ENCODE results near the gene JMJD7. TPM values are rescaled to one million over a fixed set of nuclear protein-coding genes. Genes with fewer than 3 reads are reported as not detected.

JMJD7 gene
- total and polyA plus RNA-seq, 10 donors = 3.2 to 20.1 (median 10.7) TPM

DNA sequence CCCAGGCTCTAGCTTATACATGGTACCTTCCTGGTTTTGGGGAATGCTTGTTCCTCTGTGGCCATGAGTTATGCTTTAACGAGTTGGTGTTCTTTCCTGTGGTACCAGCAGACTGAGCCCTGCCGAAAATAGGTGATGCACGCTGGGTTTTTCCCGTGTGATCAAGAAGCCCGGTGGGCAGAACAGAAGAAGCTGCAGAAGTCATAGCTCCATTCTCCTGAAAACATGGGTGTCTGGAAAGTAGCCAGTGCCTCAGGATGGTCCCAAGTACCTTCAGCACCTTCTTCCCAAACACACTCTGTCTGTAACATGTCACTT, 28.4 kb upstream of the JMJD7 start:
- H3K9me3 ChIP-seq = no peaks in the 10 kb centered on the region
- no peak for TF ChIP-seq POLR2A (IDR thresholded peaks at IDR 0.05)
- TF ChIP-seq POLR2AphosphoS5 (IDR thresholded peaks at IDR 0.05) = no peak
- TF ChIP-seq, protein P1, sequence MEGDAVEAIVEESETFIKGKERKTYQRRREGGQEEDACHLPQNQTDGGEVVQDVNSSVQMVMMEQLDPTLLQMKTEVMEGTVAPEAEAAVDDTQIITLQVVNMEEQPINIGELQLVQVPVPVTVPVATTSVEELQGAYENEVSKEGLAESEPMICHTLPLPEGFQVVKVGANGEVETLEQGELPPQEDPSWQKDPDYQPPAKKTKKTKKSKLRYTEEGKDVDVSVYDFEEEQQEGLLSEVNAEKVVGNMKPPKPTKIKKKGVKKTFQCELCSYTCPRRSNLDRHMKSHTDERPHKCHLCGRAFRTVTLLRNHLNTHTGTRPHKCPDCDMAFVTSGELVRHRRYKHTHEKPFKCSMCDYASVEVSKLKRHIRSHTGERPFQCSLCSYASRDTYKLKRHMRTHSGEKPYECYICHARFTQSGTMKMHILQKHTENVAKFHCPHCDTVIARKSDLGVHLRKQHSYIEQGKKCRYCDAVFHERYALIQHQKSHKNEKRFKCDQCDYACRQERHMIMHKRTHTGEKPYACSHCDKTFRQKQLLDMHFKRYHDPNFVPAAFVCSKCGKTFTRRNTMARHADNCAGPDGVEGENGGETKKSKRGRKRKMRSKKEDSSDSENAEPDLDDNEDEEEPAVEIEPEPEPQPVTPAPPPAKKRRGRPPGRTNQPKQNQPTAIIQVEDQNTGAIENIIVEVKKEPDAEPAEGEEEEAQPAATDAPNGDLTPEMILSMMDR (IDR thresholded peaks at IDR 0.05 in 8 of 11, conservative IDR thresholded peaks at IDR 0.05 in 3 of 11) = no peak
- H3K27me3 ChIP-seq (replicated peaks in 1 of 7) = no peaks in the 10 kb centered on the region
- H3K4me1 ChIP-seq = peaks cover 9 to 29% (median 20%) of the 10 kb centered on the region in 6 donors
- DNase-seq = no peak
- no peak overlapping the region for H3K27ac ChIP-seq
- H3K4me3 ChIP-seq = no peak overlapping the region
- WGBS, 5 donors = 64 to 76% (median 72%) methylated on average over 5 of the region's 5 CpGs
- peaks cover 0 to 37% (median 19%) of the 10 kb centered on the region in 6 donors for H3K36me3 ChIP-seq
- intact Hi-C loops (cut with DNase I; ENCODE audit: low total_unique reads) = no loop called here

DNA sequence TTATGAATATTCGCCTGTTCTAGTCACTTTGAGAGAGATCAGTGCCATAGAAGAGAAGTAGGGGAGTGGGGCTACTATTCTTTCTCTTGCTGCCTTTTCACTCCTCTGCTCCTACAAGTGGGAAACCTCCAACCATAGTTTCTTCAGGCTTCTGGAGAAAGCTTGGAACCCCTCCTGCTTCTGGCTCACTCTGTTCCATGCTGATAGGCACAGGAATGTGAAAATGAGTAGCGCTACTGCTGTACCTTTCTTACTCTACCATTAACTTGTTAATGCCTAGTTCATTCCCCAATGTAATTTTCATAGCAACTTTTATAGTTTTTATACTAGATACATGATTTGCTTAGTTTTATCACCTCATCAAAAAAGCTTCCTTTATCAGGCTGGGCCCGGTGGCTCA, 26.7 kb upstream of the JMJD7 start:
- TF ChIP-seq POLR2AphosphoS5 (IDR thresholded peaks at IDR 0.05) = no peak
- no peak for TF ChIP-seq POLR2A (IDR thresholded peaks at IDR 0.05)
- TF ChIP-seq, protein P1 (IDR thresholded peaks at IDR 0.05 in 8 of 11, conservative IDR thresholded peaks at IDR 0.05 in 3 of 11) = no peak
- Histone ChIP-seq H3K27ac (no peak overlapping the region), H3K4me1 (peaks cover 2 to 16% (median 12%) of the 10 kb centered on the region in 6 donors)

DNA sequence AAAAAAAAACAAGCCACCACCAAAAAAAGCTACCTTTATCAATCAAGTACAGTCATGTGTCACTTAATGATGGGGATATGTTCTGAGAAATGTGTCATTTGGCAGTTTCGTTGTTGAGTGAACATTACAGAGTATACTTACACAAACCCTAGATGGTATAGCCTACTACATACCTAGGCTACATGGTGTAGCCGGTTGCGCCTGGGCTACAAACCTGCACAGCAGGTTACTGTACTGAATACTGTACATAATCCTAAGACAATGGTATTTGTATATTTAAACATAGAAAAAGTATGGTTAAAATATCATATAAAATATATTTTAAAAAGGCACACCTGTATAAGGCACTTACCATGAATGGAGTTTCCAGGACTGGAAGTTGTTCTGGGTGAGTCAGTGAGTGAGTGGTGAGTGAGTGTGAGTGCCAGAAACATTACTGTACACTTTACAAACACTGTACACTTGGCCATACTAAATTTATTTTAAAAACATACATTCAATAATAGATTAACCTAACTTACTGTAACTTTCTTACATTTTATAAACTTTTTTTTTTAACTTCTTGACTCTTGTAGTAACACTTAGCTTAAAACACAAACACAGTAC, 25.9 kb upstream of the JMJD7 start:
- peaks cover 0 to 9% (median 6%) of the 10 kb centered on the region in 6 donors for H3K4me1 ChIP-seq
- intact Hi-C loops (cut with DNase I; ENCODE audit: low total_unique reads) = no loop called here
- H3K27me3 ChIP-seq (replicated peaks in 1 of 7) = no peaks in the 10 kb centered on the region
- H3K36me3 ChIP-seq = peaks cover 0 to 53% (median 19%) of the 10 kb centered on the region in 6 donors
- H3K27ac ChIP-seq = no peak overlapping the region
- no peak for TF ChIP-seq POLR2A (IDR thresholded peaks at IDR 0.05)
- TF ChIP-seq, protein P1 (IDR thresholded peaks at IDR 0.05 in 8 of 11, conservative IDR thresholded peaks at IDR 0.05 in 3 of 11) = no peak
- TF ChIP-seq POLR2AphosphoS5 (IDR thresholded peaks at IDR 0.05) = no peak
- H3K9me3 ChIP-seq = no peaks in the 10 kb centered on the region
- no peak overlapping the region for H3K4me3 ChIP-seq
- 95 to 100% (median 97%) methylated on average over 3 of the region's 3 CpGs for WGBS, 5 donors
- DNase-seq = no peak

More for the DNA sequence above, 26.7 kb upstream of the JMJD7 start:
- H3K27me3 ChIP-seq (replicated peaks in 1 of 7) = no peaks in the 10 kb centered on the region
- no peak overlapping the region for H3K4me3 ChIP-seq
- intact Hi-C loops (cut with DNase I; ENCODE audit: low total_unique reads) = no loop called here
- no peak for DNase-seq
- peaks cover 0 to 47% (median 19%) of the 10 kb centered on the region in 6 donors for H3K36me3 ChIP-seq
- H3K9me3 ChIP-seq = no peaks in the 10 kb centered on the region
- WGBS, 5 donors = 96 to 99% (median 98%) methylated on average over 3 of the region's 3 CpGs

DNA sequence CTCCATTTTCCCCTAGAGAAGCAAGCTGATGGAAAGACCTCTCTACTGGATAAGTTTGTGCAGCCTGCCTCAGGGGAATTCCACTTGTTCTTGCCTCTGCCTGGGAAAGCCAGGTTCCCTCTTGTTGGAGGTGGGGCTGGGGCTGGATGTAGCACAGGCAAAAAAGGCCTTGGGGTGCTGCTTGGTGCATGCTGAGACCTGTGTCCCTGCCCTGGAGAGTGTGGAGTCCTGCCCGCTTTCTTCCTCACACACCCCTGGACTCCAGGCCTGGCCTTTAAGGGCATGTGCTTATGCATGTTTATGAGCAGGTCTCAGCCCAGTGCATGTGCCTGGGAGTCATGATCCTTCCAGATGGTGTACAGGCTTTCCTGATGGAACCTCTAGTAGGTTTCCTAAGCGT, 23.5 kb upstream of the JMJD7 start:
- Histone ChIP-seq H3K27me3 (replicated peaks in 1 of 7) (no peaks in the 10 kb centered on the region), H3K4me3 (no peak overlapping the region), H3K36me3 (peaks cover 0 to 57% (median 19%) of the 10 kb centered on the region in 6 donors), H3K9me3 (no peaks in the 10 kb centered on the region), H3K27ac (no peak overlapping the region), H3K4me1 (peaks cover 0 to 4% (median 0%) of the 10 kb centered on the region in 6 donors)
- no peak for DNase-seq
- intact Hi-C loops (cut with DNase I; ENCODE audit: low total_unique reads) = no loop called here
- no peak for TF ChIP-seq POLR2AphosphoS5 (IDR thresholded peaks at IDR 0.05)
- TF ChIP-seq, protein P1 (IDR thresholded peaks at IDR 0.05 in 8 of 11, conservative IDR thresholded peaks at IDR 0.05 in 3 of 11) = no peak
- 82 to 100% (median 96%) methylated on average over 2 of the region's 2 CpGs for WGBS, 5 donors
